Measurements from ENCODE around the gene HBZ.
A peak's percentile ranks its signal among the peaks of the same experiment; 100 is the strongest.

Gene HBZ

DNA sequence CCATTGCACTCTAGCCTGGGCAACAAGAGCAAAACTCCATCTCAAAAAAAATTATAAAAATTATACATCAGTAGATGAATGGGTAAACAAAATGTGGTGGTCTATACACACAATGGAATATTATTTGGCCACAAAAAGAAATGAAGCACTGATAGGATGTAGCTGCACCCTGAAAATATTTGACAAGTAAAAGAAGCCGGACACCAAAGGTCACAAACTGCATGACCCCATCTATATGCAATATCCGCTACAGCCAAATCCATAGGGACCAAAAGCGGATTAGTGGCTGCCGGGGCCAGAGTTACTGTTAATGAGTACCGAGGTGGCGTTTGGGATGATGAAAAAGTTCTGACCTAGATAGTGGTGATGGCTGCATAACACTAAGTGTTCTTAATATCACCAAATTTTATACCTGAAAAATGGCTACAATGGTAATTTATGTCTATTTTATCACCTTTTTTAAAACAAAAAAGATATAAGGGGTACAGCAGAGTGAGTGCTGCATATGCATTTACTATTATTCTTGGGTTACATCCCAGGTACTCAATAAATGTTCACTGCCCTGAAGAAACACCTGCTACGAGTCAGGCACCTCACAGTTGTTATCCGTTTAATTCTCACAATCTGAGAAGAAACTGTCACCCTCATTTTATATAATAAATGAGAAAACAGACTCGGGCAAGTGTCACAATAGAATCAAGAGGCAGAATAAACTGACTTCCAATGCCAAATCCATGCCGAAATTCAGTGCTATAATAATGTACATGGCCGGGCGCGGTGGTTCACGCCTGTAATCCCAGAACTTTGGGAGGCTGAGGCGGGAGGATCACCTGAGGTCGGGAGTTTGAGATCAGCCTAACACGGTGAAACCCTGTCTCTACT is 27.0 kb downstream of the HBZ start:
- Histone ChIP-seq H3K27me3 (ENCODE audit: insufficient read depth, insufficient read length) (peaks cover 50% of the 10 kb centered on the region), H3K9ac (ENCODE audit: insufficient read length, low read depth) (no peak overlapping the region), H3K4me1 (ENCODE audit: insufficient read depth, insufficient read length) (peaks cover 10% of the 10 kb centered on the region), H3K4me3 (ENCODE audit: insufficient read length, low read depth) (no peak overlapping the region), H3K9me3 (ENCODE audit: insufficient read depth, low read length) (no peaks in the 10 kb centered on the region), H3K36me3 (ENCODE audit: insufficient read depth, insufficient read length, low read length) (peaks cover 16% of the 10 kb centered on the region)
- no peak for TF ChIP-seq ZNF274 (IDR thresholded peaks at IDR 0.05; ENCODE audit: low read depth, low read length)
- TF ChIP-seq SUZ12 (IDR thresholded peaks at IDR 0.05; ENCODE audit: extremely low read depth, insufficient read depth, insufficient read length), result no peak
- TF ChIP-seq YY1 (IDR thresholded peaks at IDR 0.05; ENCODE audit: insufficient read depth, insufficient read length), result no peak
- DNase-seq (ENCODE audit: low read depth, low spot score), result no peak

DNA sequence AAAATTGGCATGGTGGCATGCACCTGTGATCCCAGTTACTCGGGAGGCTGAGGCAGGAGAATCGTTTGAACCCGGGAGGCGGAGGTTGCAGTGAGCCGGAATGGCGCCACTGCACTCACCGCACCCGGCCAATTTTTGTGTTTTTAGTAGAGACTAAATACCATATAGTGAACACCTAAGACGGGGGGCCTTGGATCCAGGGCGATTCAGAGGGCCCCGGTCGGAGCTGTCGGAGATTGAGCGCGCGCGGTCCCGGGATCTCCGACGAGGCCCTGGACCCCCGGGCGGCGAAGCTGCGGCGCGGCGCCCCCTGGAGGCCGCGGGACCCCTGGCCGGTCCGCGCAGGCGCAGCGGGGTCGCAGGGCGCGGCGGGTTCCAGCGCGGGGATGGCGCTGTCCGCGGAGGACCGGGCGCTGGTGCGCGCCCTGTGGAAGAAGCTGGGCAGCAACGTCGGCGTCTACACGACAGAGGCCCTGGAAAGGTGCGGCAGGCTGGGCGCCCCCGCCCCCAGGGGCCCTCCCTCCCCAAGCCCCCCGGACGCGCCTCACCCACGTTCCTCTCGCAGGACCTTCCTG is 27.7 kb downstream of the HBZ start, which contains the start of gene HBQ1:
TSS of gene HBQ1 (plus strand) at position 359 of the 575 bp plus-strand sequence. CDS start at position 387, 28 bp downstream.
- peaks cover 24% of the 10 kb centered on the region for H3K36me3 ChIP-seq (ENCODE audit: insufficient read depth, insufficient read length, low read length)
- H3K4me3 ChIP-seq (ENCODE audit: insufficient read length, low read depth), result peak within 1 kb of the TSS; percentile 72
- DNase-seq (ENCODE audit: low read depth, low spot score), result no peak
- H3K9ac ChIP-seq (ENCODE audit: insufficient read length, low read depth), result peak within 1 kb of the TSS; percentile 83
- peaks cover 8% of the 10 kb centered on the region for H3K4me1 ChIP-seq (ENCODE audit: insufficient read depth, insufficient read length)
- no peaks in the 10 kb centered on the region for H3K9me3 ChIP-seq (ENCODE audit: insufficient read depth, low read length)
- TF ChIP-seq SUZ12 (IDR thresholded peaks at IDR 0.05; ENCODE audit: extremely low read depth, insufficient read depth, insufficient read length), result peak; percentile 64
- no peak for TF ChIP-seq ZNF274 (IDR thresholded peaks at IDR 0.05; ENCODE audit: low read depth, low read length)
- peaks cover 42% of the 10 kb centered on the region for H3K27me3 ChIP-seq (ENCODE audit: insufficient read depth, insufficient read length)

DNA sequence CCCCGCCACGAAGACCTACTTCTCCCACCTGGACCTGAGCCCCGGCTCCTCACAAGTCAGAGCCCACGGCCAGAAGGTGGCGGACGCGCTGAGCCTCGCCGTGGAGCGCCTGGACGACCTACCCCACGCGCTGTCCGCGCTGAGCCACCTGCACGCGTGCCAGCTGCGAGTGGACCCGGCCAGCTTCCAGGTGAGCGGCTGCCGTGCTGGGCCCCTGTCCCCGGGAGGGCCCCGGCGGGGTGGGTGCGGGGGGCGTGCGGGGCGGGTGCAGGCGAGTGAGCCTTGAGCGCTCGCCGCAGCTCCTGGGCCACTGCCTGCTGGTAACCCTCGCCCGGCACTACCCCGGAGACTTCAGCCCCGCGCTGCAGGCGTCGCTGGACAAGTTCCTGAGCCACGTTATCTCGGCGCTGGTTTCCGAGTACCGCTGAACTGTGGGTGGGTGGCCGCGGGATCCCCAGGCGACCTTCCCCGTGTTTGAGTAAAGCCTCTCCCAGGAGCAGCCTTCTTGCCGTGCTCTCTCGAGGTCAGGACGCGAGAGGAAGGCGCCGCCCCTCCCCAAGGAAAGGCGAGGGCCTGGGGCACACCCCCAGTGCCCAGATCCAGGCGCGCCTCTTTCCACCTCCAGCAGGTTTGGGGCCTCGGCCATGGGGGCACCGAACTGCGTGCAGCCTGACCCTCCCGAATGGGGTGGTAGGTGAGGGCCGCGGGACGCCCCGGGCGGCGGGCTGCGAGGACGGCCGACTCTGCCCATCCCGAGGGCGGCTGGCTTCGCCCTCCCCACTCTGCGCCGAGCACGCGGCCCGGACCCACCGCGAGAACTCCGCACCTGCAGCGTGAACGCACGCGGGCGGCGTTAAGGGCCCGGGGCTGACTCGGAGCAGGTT is 28.5 kb downstream of the HBZ start:
- peak overlapping the region; percentile 72 for H3K4me3 ChIP-seq (ENCODE audit: insufficient read length, low read depth)
- peak; percentile 81 for DNase-seq (ENCODE audit: low read depth, low spot score)
- H3K9me3 ChIP-seq (ENCODE audit: insufficient read depth, low read length), result no peaks in the 10 kb centered on the region
- H3K4me1 ChIP-seq (ENCODE audit: insufficient read depth, insufficient read length), result peaks cover 6% of the 10 kb centered on the region
- peaks cover 36% of the 10 kb centered on the region for H3K27me3 ChIP-seq (ENCODE audit: insufficient read depth, insufficient read length)
- no peak for TF ChIP-seq YY1 (IDR thresholded peaks at IDR 0.05; ENCODE audit: insufficient read depth, insufficient read length)
- TF ChIP-seq ZNF274 (IDR thresholded peaks at IDR 0.05; ENCODE audit: low read depth, low read length), result no peak
- TF ChIP-seq SUZ12 (IDR thresholded peaks at IDR 0.05; ENCODE audit: extremely low read depth, insufficient read depth, insufficient read length), result no peak
- peak overlapping the region; percentile 83 for H3K9ac ChIP-seq (ENCODE audit: insufficient read length, low read depth)
- H3K36me3 ChIP-seq (ENCODE audit: insufficient read depth, insufficient read length, low read length), result peaks cover 30% of the 10 kb centered on the region

DNA sequence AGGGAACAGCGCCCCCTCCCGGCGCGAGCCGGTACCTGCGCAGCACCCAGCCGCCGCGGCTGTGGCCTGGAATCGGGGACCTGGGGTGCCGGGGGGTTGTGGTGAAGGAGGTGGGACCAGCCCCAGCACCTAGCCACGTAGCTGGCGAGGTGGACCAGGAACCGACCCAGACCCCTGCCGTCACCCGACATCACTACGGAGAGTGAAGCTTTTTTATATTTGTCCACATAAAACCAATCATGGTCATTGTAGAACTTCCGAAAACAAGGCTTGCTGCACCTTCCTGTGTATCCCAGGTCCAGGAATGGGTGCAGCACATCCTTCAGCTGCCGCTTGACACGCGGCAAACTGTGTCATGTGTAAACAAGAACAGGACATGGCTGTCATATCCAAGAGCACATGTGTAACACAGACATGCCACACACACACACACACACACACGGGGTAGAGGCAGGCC is 29.1 kb downstream of the HBZ start:
- Histone ChIP-seq H3K9me3 (ENCODE audit: insufficient read depth, low read length) (no peaks in the 10 kb centered on the region), H3K9ac (ENCODE audit: insufficient read length, low read depth) (peak overlapping the region; percentile 1), H3K4me1 (ENCODE audit: insufficient read depth, insufficient read length) (peaks cover 6% of the 10 kb centered on the region), H3K4me3 (ENCODE audit: insufficient read length, low read depth) (no peak overlapping the region), H3K27me3 (ENCODE audit: insufficient read depth, insufficient read length) (peaks cover 34% of the 10 kb centered on the region), H3K36me3 (ENCODE audit: insufficient read depth, insufficient read length, low read length) (peaks cover 30% of the 10 kb centered on the region)
- DNase-seq (ENCODE audit: low read depth, low spot score), result no peak
- TF ChIP-seq YY1 (IDR thresholded peaks at IDR 0.05; ENCODE audit: insufficient read depth, insufficient read length) (no peak), SUZ12 (IDR thresholded peaks at IDR 0.05; ENCODE audit: extremely low read depth, insufficient read depth, insufficient read length) (no peak), ZNF274 (IDR thresholded peaks at IDR 0.05; ENCODE audit: low read depth, low read length) (no peak)

DNA sequence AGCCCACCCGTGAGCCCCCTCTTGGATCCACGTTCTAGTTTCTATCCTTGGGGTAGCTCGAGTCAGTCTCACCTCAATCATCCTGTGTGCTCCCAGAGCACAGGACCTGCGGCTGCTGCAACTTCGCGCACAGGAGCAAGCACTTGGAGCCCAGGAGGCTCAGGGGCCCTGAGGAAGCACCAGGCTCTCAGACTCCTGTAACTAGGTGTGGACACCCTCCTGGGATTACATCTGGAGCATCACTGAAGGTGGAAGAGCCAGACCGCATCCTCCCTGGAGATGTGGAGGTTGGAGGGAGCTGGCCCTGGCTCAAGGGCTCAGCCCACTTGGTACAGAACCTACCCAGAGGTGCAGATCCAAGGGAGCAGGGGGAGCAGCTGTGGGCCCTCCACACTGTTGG is 30.6 kb downstream of the HBZ start:
- Histone ChIP-seq H3K9ac (ENCODE audit: insufficient read length, low read depth) (no peak overlapping the region), H3K4me3 (ENCODE audit: insufficient read length, low read depth) (no peak overlapping the region), H3K4me1 (ENCODE audit: insufficient read depth, insufficient read length) (peaks cover 4% of the 10 kb centered on the region), H3K36me3 (ENCODE audit: insufficient read depth, insufficient read length, low read length) (peaks cover 40% of the 10 kb centered on the region), H3K9me3 (ENCODE audit: insufficient read depth, low read length) (no peaks in the 10 kb centered on the region), H3K27me3 (ENCODE audit: insufficient read depth, insufficient read length) (peaks cover 22% of the 10 kb centered on the region)
- TF ChIP-seq ZNF274 (IDR thresholded peaks at IDR 0.05; ENCODE audit: low read depth, low read length) (no peak), YY1 (IDR thresholded peaks at IDR 0.05; ENCODE audit: insufficient read depth, insufficient read length) (no peak), SUZ12 (IDR thresholded peaks at IDR 0.05; ENCODE audit: extremely low read depth, insufficient read depth, insufficient read length) (no peak)
- no peak for DNase-seq (ENCODE audit: low read depth, low spot score)

DNA sequence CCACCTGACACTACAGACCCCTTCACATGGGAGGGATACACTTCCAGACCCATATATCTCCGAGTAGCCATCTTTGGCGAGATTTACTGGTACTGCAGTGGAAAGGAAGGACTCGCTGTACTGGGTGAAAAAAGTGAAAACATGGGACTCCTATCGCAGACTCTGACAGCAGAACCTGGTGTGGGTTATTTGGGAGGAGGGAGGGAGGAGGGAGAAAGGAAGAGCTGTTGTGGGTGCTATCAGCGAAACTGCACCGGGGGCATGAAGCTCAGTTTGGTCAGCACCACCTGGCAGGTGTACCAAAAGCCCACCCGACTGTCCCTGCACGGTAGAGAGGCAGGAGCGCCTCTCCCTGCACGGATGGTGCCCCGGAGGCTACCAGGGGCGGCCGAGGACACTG is 32.8 kb downstream of the HBZ start:
- DNase-seq (ENCODE audit: low read depth, low spot score), result no peak
- Histone ChIP-seq H3K4me3 (ENCODE audit: insufficient read length, low read depth) (no peak overlapping the region), H3K4me1 (ENCODE audit: insufficient read depth, insufficient read length) (peaks cover 4% of the 10 kb centered on the region), H3K27me3 (ENCODE audit: insufficient read depth, insufficient read length) (peaks cover 2% of the 10 kb centered on the region), H3K36me3 (ENCODE audit: insufficient read depth, insufficient read length, low read length) (peaks cover 61% of the 10 kb centered on the region), H3K9me3 (ENCODE audit: insufficient read depth, low read length) (no peaks in the 10 kb centered on the region), H3K9ac (ENCODE audit: insufficient read length, low read depth) (no peak overlapping the region)
- TF ChIP-seq ZNF274 (IDR thresholded peaks at IDR 0.05; ENCODE audit: low read depth, low read length) (no peak), YY1 (IDR thresholded peaks at IDR 0.05; ENCODE audit: insufficient read depth, insufficient read length) (no peak), SUZ12 (IDR thresholded peaks at IDR 0.05; ENCODE audit: extremely low read depth, insufficient read depth, insufficient read length) (no peak)

Data from NT2/D1 (cell line).